22Rv1 (cell line): ENCODE data around the gene DRD2.

Experiments
- CTCF ChIP-seq: fragments of 450-650 bp; IDR thresholded peaks from 2 replicates; pipeline ENCODE4 v1.5.1; 2017; ENCODE audit warnings: mild to moderate bottlenecking
- ZFX ChIP-seq: fragments of 450-650 bp; IDR thresholded peaks from 2 replicates; pipeline ENCODE4 v1.6.1; 2017; ENCODE audit warnings: antibody characterized with exemption, borderline replicate concordance

DNA sequence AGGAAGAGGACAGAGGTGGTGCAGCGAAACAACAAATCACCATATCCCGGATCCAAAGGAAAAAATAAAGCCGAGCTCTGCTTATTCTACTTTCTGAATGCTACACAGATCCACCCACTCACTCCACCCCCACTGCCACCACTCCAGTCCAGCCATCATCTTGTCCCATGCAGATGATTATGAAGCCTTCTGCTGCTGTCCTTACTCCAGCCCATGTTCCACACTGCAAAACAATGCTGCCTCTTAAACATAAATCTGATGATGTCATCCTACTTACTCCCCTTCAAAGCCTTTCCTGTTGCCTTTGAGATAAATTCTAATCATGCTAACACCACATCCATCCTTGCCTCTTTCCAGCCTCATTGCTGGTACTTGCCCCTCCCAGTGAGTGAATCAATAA lies 6.5 kb upstream of the DRD2 start:
- no peak for TF ChIP-seq CTCF
- no peak for TF ChIP-seq ZFX
